T47D (cell line): ENCODE data around the gene MRPL14.
A peak's percentile ranks its signal among the peaks of the same experiment; 100 is the strongest.

Experiments
- DNase-seq, 2 experiments: peaks; one replicate each; pipeline versions ENCODE4 v3.0.0 to v3.0.0-alpha.2; 2011 to 2012; ENCODE audit warnings: low read depth in 1 of 2, low spot score in 1 of 2
- JUND ChIP-seq: IDR thresholded peaks from 2 replicates; pipeline ENCODE4 v1.6.1; 2012; ENCODE audit warnings: low read depth
- in situ Hi-C: cut with HindIII; loops from 2 replicates; pipeline ENCODE4 v1.10.0; 2016; ENCODE audit warnings: low sequenced_read_pairs, low pct_unique_long_range_greater_than_20kb

The MRPL14 gene

DNA sequence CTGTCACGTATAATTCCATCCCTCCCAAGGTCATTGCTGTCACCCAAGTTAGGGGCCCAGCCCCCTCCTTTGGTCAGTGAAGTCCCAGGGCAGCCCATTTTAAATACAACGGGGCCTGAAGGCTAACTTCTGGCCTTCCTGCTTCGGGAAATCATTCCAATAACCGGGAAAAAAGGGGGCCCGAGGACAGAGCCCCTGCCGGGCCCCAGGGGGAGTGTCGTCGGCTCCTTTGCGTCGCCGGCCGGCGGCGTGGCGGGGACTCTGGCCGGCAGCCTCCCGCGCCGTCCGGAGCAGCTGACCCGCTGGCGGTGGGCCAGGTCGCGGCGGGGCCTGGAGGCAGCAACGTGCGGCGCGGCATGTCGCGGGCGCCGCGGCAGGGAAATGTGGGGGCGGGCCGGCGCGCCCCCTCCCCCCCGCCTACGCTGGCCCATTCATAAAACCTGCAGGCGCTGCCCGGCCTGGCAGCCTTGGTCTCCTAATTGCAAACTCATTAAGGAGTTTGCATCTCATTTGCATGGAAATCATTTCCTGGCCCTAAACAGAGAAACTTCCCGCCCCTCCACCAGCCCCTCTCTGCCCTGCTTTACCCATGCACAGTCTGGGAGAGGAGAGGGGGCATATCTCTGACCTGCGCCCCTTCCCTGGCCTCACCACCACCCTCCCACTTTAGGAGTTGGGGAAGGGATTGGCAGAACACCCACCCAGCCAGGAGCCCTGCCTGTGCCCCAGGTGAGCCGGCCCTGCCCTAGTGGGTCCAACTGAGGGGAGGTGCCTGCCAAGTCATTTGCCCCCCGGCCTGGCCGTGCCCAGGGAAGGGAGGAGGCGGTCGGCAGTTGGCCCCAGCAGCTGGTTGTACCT, 50.7 kb downstream of the MRPL14 start:
- in situ Hi-C loops: no loop called here
- DNase-seq: peak in 1 of 2 experiments; percentile 49
- no peak for TF ChIP-seq JUND

DNA sequence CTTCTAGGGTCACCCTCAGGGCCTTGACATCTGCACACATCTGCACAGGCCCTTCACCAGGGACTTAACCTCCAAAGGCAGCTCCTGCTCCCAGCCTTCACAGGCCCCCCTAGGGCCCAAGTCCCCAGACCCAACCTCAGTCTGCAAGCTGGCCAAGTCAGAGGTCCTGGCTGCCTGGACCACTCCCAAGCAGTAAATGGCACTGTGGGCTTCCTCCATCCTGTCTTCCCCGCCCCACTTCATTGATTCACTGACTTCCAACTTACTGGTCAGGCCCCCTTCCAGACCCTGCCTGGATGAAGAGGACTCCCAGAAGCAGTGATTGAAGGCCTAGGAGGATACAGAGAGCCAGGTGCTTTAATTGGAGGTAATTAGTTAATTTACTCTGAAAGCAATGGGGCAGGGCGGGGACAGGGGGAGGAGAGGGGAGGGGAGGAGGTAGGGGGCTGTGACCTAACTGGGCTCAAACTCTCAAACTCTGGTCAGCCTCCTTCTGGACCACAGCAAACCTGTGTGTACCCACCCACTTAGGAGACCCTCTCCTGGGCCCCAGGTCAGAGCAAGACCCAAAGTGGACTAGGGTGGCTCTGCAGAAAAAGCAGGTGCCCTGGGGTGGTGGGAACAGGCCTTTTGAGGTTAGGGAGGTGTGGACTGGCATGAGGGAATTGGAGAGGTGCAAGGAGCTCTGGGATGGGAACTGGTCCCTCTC, 51.5 kb downstream of the MRPL14 start:
- in situ Hi-C loops: no loop called here
- TF ChIP-seq JUND: no peak
- no peak for DNase-seq

DNA sequence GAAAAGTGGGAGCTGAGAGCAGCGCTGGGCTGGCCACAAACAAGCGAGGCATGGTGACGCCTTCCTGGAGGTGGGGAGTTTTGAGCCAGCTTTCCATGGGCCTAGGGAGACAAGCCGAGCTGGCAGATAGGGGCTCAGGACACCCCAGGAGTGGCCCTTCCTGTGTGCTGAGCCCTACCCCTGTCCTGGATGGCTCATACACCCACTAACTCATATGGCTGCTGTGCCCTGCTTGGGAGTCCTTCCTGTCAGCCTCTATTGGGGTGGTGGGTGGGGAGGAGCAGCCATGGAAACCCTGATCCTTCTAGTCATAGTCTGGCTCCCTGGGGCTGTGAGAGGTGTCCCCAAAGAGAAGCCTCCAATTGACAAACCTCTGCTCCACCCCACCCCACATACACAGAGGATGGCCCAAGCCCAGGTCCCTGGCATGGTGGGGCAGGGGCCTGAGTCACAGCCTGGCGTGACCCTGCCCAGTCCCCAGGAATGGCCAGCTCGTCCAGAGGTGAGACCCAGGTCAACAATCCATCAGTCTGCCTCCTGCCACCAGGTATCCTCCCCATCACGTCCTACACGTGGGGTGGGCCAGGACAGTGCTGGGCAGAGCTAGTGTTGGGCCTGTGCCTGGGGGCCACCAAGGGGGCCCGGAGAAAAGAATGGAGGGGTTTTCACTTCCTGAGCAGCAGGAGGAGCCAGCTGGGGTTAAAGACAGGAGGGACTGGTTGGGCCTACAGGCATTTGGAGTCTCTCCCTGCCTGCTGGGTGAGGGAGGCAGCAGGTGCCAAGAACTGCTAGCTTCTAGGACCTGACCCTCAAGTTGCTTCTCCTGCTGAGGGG, 52.2 kb downstream of the MRPL14 start:
- in situ Hi-C loops: no loop called here
- TF ChIP-seq JUND: no peak

DNA sequence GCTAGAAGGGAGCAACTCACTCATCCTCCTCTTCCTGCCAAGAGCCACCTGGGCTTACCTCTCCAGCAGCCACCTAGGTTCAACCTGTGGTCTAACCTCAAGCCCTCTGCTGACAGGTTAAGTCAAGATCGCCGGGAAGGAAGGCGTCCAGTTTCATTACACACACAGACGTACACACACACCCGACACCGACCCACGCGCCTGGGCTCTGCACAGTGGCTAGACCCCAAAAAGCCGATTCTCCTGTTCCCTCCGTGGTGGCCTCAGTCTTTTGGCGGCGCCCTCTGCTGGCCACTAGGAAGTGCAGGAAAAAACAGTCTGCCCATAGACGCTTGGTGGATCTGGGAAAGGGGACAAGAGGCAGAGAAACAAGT, 52.8 kb downstream of the MRPL14 start:
- in situ Hi-C loops: no loop called here
- DNase-seq: peak; percentile 81 to 89
- no peak for TF ChIP-seq JUND

More for the DNA sequence above, 52.2 kb downstream of the MRPL14 start:
- peak in 1 of 2 experiments; percentile 38 for DNase-seq

DNA sequence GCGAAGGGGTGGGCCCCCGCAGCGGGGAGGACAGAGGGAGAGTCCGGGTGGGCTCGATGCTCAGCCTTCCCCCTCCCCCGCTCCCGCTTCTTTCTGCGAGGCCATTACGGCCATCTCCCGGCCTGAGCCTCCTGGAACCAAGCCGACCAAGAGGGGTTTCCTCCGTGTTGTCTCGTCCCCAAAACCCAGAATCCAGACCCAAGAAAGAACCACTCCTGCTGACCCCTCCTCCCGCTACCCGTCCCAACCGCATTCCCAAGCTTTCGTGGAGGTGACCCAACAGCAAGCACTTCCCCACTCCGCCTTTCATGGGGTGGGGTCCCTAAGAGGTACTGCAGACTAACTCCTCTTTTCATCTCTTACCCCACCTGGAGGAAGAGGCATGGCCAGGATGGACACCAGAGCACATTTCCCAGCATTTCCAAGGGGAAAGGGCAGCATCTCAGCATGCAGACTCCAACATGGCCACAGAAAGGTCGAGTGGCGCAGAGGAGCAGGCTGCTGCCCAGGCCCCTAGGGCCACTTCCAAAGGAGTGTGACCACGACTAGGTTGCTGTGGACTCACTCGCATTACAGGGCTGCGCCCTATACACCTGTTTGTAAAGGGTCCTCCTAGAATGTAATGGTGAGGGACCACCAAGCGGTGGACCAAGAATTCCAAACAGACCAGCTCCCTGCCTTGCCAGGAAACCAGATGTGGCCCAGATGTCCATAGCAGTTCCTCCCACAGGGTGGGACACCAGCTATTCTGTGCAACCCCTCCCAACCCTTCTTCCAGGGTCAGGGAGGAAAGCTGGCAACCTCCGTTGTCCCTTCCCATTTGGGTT, 53.4 kb downstream of the MRPL14 start:
- in situ Hi-C loops: no loop called here
- TF ChIP-seq JUND: no peak
- DNase-seq: no peak

DNA sequence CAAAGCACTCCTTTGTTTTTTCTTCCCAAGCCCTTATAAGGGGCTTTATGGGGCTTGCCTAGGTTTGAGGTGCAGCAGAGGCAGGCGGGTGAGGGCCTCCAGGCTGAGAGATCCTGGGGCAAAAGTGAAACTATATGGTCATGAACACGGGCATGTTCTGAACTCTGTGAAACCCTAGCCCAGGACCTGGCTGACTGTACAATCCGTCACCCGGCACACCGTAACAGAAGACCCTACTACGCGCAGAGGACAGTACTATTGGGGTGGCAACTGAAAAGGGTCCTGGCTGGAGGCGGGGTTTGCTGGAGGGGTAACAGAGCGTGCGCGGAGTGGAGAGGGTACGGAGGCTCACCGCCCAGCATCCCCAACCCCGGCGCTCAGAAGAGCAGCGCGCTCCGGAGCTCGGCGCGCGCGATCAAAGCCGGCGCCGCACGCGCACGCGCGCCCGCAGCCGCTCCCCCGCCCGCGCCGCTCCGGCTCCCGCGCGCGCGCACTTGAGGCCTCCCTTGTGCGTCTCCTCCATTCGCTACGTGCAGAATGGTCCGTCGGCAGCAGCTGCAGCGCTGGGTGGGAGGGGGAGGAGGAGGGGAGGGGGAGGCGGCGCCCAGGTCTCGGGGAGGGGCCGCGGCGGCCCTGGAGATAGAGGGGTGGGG, 54.2 kb downstream of the MRPL14 start:
- in situ Hi-C loops: no loop called here
- peak; percentile 84 to 89 for DNase-seq
- no peak for TF ChIP-seq JUND

DNA sequence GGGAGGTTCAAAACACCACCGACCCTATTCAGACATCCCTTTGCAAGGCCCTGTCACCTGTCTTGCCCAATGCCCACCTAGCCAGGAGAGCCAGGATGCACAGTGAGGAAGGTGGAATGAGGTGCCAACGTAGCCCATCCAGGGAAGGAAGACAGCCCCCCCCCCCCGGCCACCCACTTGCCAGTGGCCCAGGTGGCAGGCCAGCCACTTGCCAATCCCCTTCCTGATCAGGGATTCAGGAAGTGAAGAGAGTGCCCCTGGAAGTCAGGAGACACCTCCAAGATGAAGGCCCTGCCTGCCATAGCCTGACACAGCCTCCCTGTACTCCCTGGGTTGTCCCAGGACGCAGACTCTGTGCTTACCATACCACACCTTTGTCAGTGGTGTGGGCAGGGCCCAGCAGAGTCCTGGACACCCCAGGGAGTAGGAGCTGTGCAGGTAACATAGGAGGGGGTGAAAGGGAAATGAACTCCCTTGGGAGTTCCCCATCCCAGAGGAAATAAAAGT, 54.7 kb downstream of the MRPL14 start:
- DNase-seq: no peak
- TF ChIP-seq JUND: no peak
- in situ Hi-C loops: no loop called here

DNA sequence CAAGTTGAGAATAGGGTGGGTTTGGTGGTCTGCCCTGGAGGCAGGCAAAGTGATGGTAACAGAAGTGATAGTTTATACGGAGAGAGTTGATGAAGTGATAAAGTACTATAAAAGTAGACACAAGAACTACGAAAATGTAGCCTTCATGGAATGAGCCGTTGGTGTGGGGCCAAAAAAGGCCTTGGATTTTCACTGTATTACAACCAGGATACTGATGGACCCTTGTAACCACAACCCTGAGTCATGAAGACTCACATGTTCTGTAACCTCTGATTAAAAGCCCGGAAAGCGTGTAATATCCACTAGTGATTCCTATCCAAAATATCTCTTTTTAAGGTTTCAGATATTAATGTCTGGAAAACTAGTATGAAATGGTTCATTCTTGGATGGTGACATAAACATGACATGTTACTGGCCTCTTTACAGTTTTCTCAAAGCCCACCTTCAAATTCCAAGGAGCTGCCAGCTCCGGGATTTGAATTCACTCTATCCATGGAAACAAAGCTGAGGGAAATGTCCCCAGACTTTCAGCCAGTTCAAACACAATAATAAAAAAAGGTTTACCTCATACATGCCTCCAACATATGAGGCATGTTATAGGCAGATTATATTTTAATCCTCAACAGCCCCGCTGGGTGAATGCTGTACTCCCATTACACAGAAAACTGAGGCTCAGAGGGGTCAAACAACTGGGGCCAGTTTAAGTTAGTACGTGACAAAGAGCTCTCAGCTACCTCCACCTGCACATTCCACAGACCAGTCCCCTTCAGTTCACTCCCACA, 55.4 kb downstream of the MRPL14 start:
- in situ Hi-C loops: no loop called here
- DNase-seq: no peak
- TF ChIP-seq JUND: no peak

DNA sequence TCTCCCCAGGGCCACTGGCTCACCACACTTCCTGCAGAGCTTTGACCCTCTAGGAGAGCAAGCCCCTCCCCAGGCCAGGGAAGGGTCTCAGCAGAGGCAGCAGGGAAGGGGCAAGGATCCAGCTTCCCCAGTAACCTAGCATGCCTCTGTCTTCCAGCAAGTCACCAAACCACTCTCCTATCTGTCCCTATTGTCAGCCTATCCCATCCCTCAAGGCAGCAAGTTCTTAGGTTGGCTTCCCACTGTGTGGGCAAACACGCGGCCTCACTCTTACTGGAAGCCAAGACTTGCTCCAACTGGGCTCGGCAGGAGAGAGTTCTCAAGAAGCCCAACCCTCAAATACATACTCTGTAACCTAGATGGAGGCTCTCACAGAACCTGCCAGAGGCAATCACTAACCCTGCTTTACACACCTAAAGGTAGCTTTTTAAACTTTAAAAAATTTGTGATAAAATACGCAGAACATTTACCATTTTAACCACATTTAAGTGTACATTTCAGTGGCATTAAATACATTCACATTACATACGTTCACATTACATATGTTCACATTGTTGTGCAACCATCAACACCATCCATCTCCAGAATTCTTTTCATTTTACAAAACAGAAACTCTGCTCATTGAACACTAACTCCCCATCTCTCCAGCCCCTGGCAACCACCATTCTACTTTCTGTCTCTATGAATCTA, 58.5 kb downstream of the MRPL14 start:
- TF ChIP-seq JUND: no peak
- DNase-seq: peak in 1 of 2 experiments; percentile 72
- in situ Hi-C loops: no loop called here

DNA sequence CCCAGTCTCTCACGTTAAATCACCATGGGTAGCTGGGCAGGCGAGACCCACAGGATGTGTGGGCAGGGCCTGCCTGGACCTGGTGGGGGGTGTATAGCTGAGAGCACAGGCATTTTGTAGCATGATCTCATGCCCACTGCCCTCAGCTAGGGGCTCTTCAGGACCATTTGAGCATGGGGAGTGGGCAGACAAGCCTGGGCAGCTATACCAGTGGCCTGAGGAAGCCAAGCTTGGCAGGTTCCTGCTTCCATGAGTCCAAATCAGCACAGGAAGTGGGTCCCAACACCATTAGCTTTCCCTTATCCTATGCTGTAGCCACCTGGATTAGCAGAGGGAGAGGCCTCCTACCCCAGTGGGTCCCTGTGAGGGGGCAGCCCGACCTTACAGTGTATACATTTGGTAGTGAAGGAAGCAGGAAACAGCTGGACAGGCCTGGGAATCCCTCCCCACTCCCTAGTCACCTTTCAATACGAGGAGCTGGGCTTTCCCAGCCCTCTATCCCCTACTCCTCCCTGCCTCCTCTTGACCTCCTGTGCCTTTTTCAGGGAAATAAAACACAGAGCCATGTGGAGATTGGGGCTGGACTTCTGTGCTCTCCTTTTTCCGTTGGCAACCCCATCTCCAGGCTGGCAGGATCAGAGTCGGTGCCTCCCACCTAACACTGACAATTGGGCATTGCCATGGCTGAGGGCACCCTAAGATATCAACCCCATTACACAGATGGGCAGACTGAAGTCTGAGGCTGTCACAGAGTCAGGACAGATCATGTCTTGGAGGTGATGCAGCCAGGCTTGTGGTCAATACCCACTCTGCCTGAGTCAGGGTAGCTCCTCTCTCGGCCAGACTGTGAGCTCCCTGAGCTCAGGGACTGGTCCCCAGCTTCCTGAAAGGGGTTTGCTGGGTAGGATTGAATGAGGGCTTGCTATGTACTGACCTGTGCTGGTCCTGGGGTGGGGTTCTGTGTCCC, 59.8 kb downstream of the MRPL14 start:
- TF ChIP-seq JUND: no peak
- DNase-seq: no peak
- in situ Hi-C loops: no loop called here
